ENCODE results near the gene PANX3.
A peak's percentile ranks its signal among the peaks of the same experiment; 100 is the strongest.

The PANX3 gene

DNA sequence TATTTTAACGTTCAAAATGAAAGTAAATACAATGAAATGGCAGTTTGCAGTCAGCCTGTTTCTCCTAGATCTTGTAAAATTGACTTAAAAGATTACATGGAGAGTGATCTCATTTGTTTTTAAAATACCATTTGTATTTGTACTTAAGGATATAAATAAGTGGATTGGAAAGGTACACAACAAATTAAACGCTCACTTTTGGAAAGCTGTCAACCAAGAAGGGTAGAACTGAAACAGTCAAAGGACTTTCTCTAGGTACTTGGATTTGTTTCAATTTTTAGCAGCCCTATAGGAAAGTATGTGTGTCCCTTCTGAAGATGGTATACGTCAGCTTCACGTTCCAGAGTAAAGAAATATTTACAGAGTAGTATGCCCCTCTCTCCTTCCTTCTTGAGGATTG is 18.7 kb downstream of the PANX3 start:
- Histone ChIP-seq H3K9ac (ENCODE audit: low read depth, low read length) (no peak overlapping the region), H3K36me3 (ENCODE audit: insufficient read depth, low read length) (peaks cover 35% of the 10 kb centered on the region), H3K9me3 (ENCODE audit: control insufficient read depth, insufficient read depth, low read length) (no peaks in the 10 kb centered on the region), H3K4me1 (ENCODE audit: insufficient read depth, low read length) (no peaks in the 10 kb centered on the region)

GRCh38 chr11:124633355-124633754 is 22.1 kb downstream of the PANX3 start:
- no peaks in the 10 kb centered on the region for H3K9me3 ChIP-seq (ENCODE audit: control insufficient read depth, insufficient read depth, low read length)
- peaks cover 21% of the 10 kb centered on the region for H3K36me3 ChIP-seq (ENCODE audit: insufficient read depth, low read length)

GRCh38 chr11:124635932-124636331 is 24.7 kb downstream of the PANX3 start:
- peaks cover 20% of the 10 kb centered on the region for H3K36me3 ChIP-seq (ENCODE audit: insufficient read depth, low read length)
- no peak overlapping the region for H3K9ac ChIP-seq (ENCODE audit: low read depth, low read length)
- no peaks in the 10 kb centered on the region for H3K9me3 ChIP-seq (ENCODE audit: control insufficient read depth, insufficient read depth, low read length)
- no peaks in the 10 kb centered on the region for H3K4me1 ChIP-seq (ENCODE audit: insufficient read depth, low read length)

More at GRCh38 chr11:124633355-124633754, 22.1 kb downstream of the PANX3 start:
- Histone ChIP-seq H3K9ac (ENCODE audit: low read depth, low read length) (no peak overlapping the region), H3K4me1 (ENCODE audit: insufficient read depth, low read length) (no peaks in the 10 kb centered on the region)

- Histone ChIP-seq H3K9me3 (ENCODE audit: control insufficient read depth, insufficient read depth, low read length) (no peaks in the 10 kb centered on the region), H3K4me1 (ENCODE audit: insufficient read depth, low read length) (no peaks in the 10 kb centered on the region), H3K9ac (ENCODE audit: low read depth, low read length) (no peak overlapping the region), H3K36me3 (ENCODE audit: insufficient read depth, low read length) (no peaks in the 10 kb centered on the region; the same call in 1 of the 2 replicates)
Observed at GRCh38 chr11:124638500-124638899, 27.3 kb downstream of the PANX3 start.

DNA sequence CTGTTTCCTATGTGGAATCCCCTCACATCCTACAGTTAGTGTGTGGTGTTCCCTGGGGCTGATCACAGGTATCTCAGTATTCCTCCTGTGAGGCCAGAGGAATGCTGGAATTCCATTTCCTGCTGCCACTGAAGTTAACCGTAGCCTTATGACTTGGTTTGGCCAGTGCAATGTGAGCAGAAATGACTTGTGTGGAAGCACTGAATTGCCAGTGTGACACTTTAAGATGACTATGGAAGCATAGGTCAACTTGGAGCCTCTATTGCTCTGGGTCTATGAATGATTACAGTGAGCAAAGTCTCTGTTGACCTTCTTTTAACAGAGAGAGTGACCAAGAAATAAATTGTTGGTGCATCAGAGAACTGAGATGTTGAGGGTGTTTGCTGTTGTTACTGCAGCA is 28.0 kb downstream of the PANX3 start:
- Histone ChIP-seq H3K36me3 (ENCODE audit: insufficient read depth, low read length) (no peaks in the 10 kb centered on the region; the same call in 1 of the 2 replicates), H3K9me3 (ENCODE audit: control insufficient read depth, insufficient read depth, low read length) (no peaks in the 10 kb centered on the region), H3K4me1 (ENCODE audit: insufficient read depth, low read length) (no peaks in the 10 kb centered on the region), H3K9ac (ENCODE audit: low read depth, low read length) (no peak overlapping the region)

DNA sequence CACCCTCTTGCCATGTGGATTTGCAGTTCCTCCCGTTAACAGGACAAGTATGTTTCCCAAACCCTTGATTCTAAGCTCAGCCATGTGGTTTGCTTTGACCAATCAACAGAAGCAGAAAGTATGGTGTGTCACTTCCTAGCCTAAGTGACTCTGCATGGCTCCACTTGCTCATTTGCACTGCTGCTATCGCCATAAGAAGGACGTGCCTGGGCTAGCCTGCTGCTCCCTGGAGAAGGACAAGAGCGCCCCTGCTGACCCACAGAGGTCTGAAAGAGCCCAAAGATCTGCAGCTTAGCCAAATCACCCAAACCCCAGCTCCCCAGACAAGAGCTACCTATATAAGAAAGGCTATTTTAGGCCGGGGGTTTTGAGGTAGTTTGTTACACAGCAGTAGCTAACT is 29.4 kb downstream of the PANX3 start:
- Histone ChIP-seq H3K36me3 (ENCODE audit: insufficient read depth, low read length) (no peaks in the 10 kb centered on the region; the same call in 1 of the 2 replicates), H3K4me1 (ENCODE audit: insufficient read depth, low read length) (no peaks in the 10 kb centered on the region; the same call in 1 of the 2 replicates), H3K9ac (ENCODE audit: low read depth, low read length) (no peak overlapping the region), H3K9me3 (ENCODE audit: control insufficient read depth, insufficient read depth, low read length) (no peaks in the 10 kb centered on the region)

GRCh38 chr11:124642628-124643027 is 31.4 kb downstream of the PANX3 start:
- Histone ChIP-seq H3K36me3 (ENCODE audit: insufficient read depth, low read length) (no peaks in the 10 kb centered on the region; the same call in 1 of the 2 replicates), H3K9ac (ENCODE audit: low read depth, low read length) (no peak overlapping the region), H3K9me3 (ENCODE audit: control insufficient read depth, insufficient read depth, low read length) (no peaks in the 10 kb centered on the region), H3K4me1 (ENCODE audit: insufficient read depth, low read length) (no peaks in the 10 kb centered on the region; the same call in 1 of the 2 replicates)

DNA sequence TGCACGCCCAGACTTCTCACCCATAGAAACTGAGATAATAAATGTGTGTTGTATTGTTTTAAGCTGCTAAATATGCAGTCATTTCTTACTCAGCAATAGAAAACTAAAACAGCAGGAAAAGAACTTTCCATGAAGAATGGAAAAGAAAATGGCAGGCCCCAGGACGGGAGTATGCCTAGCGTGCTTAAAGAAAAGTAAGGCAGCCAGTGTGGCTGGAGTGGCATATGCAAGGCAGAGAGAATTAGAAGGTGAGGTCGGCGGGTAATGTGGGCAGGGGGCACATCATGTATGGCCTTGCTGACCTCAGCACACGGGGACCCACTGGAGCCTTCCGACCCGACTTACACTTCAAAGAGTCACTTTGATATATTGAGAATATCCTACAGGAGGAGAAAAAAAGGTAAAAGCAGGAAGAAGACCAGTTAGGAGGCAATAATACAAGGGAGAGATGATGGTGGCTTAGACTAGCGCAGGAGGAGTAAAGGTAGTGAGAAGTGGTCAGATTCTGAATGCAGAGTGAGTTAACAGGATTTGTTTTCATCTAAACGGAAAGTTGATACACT is 31.9 kb downstream of the PANX3 start:
- Histone ChIP-seq H3K4me1 (ENCODE audit: insufficient read depth, low read length) (no peaks in the 10 kb centered on the region; the same call in 1 of the 2 replicates), H3K9me3 (ENCODE audit: control insufficient read depth, insufficient read depth, low read length) (no peaks in the 10 kb centered on the region), H3K36me3 (ENCODE audit: insufficient read depth, low read length) (no peaks in the 10 kb centered on the region; the same call in 1 of the 2 replicates), H3K9ac (ENCODE audit: low read depth, low read length) (no peak overlapping the region)

DNA sequence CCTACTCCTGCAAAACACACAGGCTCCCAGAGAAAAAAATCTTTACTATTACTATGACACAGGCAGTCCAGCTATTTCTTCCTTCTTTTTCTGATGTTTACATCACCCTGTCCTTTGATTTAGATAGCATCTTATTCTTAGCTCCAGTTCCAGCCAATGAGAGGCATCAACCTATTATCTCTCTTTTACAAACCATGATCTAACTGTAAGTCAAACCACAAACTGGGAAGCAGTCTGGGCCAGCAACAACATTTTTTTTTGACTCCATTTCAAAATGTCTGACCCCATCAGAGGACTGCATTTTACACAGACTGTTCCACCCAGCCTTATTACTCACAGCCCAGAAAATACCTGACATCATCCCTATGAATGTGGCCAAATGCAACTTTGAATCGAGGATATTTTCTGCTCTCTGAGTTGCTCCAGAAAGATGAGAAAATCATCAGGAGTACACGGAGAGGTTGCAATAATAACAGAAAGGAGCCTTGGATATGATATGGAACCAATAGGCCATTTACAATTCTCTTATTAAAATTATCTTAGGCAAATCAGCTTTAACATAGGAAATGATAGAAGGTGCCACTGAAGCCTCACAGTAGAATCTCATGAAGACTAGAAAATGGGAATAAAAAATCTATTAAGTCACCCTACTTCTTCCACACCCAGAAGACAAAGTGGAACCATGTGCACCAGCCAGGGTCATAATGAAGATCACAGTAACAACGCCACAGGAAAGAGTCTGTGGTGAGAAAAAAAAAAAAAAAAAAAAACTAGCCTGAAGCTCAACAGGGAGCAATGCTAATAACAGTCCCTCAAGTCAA is 32.6 kb downstream of the PANX3 start:
- no peaks in the 10 kb centered on the region for H3K36me3 ChIP-seq (ENCODE audit: insufficient read depth, low read length)

GRCh38 chr11:124644426-124645280 is 33.4 kb downstream of the PANX3 start:
- no peaks in the 10 kb centered on the region for H3K36me3 ChIP-seq (ENCODE audit: insufficient read depth, low read length)
- H3K9me3 ChIP-seq (ENCODE audit: control insufficient read depth, insufficient read depth, low read length), result no peaks in the 10 kb centered on the region
- H3K9ac ChIP-seq (ENCODE audit: low read depth, low read length), result peak overlapping the region; percentile 39; the same call in 1 of the 2 replicates
- no peaks in the 10 kb centered on the region; the same call in 1 of the 2 replicates for H3K4me1 ChIP-seq (ENCODE audit: insufficient read depth, low read length)

More for the DNA sequence above, 32.6 kb downstream of the PANX3 start:
- Histone ChIP-seq H3K4me1 (ENCODE audit: insufficient read depth, low read length) (no peaks in the 10 kb centered on the region; the same call in 1 of the 2 replicates), H3K9me3 (ENCODE audit: control insufficient read depth, insufficient read depth, low read length) (no peaks in the 10 kb centered on the region), H3K9ac (ENCODE audit: low read depth, low read length) (no peak overlapping the region)

DNA sequence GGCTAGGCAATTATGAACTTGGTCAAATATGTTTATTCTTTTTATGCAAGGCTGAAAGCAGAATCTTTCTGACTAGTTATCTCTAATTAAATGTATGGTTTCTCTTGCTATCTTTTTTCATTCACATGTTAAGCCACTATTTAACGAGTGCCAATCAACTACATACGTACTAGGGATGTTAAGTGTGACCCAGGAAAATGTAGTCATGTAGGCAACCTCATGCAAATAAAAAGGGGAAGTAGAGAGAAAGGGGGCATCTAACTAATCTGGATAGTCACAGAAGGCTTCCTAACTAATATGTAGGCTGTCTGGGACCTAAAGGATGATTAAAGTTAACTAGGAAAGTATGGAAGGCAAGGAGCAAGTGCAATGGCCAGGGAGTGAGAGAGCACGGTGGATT is 34.9 kb downstream of the PANX3 start:
- no peak overlapping the region for H3K9ac ChIP-seq (ENCODE audit: low read depth, low read length)
- no peaks in the 10 kb centered on the region for H3K36me3 ChIP-seq (ENCODE audit: insufficient read depth, low read length)
- no peaks in the 10 kb centered on the region for H3K9me3 ChIP-seq (ENCODE audit: control insufficient read depth, insufficient read depth, low read length)
- H3K4me1 ChIP-seq (ENCODE audit: insufficient read depth, low read length), result no peaks in the 10 kb centered on the region; the same call in 1 of the 2 replicates

DNA sequence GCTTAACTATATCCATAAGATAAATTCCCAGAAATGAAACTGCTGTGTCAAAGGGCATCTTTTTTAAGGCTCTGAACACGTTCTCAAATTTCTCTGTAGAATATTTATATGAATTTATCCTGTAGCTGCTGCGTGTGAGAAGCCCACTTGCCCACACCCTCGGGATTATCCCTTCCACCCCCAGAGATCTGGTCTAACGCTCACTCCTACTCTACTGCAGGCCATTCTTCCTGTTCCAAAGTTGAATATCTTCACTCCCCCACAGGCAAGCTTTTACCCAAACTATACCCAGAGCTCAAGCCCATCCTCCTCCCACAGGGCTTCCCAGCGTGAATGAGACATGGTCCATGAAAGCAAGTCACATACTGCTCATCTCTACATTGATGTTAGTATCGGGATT is 37.4 kb downstream of the PANX3 start:
- Histone ChIP-seq H3K9ac (ENCODE audit: low read depth, low read length) (no peak overlapping the region), H3K9me3 (ENCODE audit: control insufficient read depth, insufficient read depth, low read length) (no peaks in the 10 kb centered on the region; the same call in 1 of the 2 replicates), H3K4me1 (ENCODE audit: insufficient read depth, low read length) (no peaks in the 10 kb centered on the region; the same call in 1 of the 2 replicates), H3K36me3 (ENCODE audit: insufficient read depth, low read length) (no peaks in the 10 kb centered on the region)

- Histone ChIP-seq H3K4me1 (ENCODE audit: insufficient read depth, low read length) (peaks cover 12% of the 10 kb centered on the region; the same call in 1 of the 2 replicates), H3K9me3 (ENCODE audit: control insufficient read depth, insufficient read depth, low read length) (no peaks in the 10 kb centered on the region; the same call in 1 of the 2 replicates), H3K36me3 (ENCODE audit: insufficient read depth, low read length) (no peaks in the 10 kb centered on the region), H3K9ac (ENCODE audit: low read depth, low read length) (no peak overlapping the region)
Observed at GRCh38 chr11:124656774-124657630, 45.8 kb downstream of the PANX3 start.

All from ES-I3 (cell line).